NCI-H1694 (cell line): Measurements from ENCODE around the gene FSTL5.

Experiments
- DNase-seq: peaks from one replicate; lab custom pipeline; 2025; lab: John Stamatoyannopoulos, UW

FSTL5 gene

DNA sequence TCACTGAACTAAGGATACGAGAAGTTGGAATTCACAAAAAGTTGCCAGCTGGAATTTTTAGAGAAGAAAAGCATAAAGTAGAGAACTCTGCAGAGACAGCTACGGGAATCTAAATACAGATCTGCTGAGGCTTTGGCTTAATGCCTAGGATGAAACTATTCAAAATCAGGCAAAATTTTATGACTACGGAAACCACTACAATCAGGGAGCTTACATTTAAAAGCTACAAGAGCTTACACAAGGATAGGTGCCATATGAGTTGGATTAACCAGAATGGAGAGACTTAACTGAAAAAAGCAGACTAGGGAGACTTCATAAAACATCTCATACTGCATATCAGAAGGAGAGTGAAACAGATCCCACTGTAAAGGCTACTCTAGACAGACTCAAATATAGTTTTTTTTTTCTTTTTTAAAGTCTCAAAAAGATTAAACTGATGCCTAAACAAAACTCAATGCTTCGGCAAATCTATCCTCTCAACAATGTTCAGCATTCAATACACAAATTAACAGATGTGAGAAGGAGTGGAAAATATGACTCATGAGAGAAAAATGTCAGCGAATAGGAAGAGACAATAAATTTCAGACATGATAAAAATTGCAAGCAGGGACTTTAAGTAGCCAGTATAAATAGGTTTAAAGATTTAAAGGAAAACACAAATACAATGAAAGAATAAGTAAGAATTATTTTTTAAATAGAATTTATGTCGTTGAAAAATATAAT is 586.1 kb downstream of the FSTL5 start:
- DNase-seq: no peak

DNA sequence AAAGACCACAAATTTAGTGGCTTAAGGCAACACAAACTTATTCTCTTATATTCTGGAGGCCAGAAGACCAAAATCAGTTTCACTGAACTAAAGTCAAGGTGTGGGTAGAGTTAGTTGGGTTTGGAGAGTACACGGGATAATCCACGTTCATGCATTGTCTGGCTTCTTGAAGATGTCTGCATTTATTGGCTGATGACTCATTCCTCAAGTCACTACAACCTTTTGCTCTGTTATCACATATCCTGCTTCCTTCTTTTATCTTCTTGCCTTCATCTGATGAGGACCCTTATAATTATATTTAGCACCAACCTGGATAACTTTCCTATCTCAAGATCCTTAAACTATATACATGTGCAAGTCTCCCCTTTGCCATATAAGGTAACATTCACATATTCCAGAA is 590.0 kb downstream of the FSTL5 start:
- no peak for DNase-seq

DNA sequence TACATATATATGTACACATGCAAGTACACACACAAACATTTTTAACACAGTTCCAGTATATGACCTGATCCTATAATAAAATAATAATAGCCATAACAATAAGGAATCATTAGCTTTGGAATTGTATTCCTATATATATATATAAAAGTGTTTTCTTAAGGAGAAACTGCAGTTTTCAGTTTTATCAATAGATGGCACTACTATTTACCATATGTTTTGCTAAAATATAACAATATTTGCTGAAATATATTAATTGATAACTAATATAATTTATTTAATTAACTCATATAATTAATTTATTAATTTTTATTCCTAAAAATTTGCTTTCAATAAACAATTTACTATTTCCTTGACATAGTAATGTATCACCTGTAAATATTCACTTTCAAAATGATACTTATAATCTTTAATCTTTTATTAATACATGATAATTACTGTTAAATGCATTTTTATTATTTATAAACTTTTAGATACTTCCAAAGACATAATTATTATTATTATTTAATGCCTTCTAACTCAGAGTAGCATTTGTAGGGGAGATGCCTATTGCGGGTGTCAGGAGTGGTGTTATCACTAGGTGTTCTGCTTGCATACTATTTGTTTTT is 599.5 kb downstream of the FSTL5 start:
- DNase-seq: no peak

DNA sequence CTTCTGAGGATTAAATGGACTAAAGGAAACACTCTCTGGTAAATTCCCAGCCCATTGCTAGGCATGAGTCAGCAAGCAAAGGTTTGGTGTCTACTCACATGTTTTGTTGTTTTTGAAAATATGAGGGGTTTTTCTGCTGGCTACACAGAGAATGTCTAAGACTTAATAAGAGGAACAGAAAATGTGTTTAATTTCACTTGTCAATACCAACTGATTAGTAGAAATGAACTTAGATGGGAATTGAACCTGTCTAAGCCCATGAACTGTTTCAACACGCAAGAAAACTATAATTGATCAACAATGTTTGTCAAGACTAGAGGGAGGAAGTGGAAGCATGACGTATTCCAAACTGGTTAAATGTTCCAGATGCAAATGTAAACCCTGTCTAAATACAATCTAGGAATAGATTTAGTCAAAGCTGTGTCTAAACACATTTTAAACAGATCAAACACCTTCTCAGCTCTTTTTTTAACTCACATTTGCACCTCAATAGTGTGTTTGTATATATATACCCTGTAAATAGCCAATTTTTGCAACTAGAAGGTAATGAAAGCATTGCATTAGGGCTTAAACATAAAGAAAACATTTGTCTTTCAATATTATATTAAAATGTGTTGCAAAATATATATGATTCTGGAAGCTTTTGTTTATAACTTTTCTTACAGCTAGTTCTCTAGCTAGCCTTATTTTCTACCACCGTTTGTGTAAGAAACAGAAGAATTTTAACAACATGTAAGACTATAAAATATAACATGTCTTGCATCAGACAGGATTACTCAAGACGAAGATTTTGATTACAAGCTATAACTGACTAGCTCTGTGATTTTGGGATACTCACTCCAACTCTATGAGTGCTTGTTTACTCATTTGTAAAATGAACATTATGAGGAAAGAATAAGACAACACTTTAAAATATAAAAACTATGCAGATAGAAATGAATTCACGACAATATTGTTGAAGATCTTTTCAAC is 607.8 kb downstream of the FSTL5 start:
- no peak for DNase-seq

DNA sequence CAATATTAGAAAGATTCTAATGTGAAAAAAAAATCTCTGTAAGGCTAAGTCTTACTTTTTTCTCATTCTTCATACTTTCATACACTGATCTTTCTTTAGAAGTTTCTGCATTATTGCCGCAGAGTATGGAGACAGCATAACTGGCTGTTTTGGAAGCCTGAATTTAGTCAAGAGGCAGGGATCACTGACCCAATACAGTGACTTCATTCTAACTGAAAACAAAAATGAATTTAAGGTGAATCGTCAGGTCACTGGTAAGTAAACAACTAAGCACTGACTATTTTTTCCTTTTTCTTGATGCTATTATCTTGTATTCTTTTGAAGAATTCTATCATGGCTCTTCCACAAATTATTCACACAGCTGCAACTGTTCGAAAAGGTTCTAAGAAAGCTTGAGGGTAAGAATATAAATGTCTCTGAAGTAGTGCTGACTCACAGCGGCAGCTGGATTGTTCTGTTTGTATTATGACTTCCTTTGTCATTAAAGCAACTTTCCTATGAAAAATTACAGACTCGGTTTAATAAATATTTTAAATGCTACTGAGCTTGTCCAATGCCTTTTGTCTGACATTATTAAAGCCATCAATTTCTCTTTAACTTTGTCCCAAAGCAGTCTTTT is 609.3 kb downstream of the FSTL5 start:
- no peak for DNase-seq

DNA sequence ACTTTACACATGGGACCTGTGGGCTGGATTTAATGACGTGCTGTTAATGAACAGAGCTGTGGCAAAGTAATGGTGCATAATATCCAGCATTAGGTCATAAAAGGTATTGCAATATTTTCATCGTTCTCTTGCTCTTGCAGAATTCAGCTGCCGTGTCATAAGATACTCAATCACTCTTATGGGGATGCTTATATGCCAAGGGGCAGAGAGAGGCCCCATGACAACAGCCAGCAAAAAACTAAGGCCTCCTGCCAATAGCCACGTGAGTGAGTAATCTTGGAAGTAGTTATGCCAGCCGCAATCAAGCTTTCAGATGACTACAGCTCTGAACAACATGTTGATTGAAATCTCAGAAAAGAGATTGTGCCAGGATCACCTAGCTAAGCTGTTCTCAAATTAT is 616.9 kb downstream of the FSTL5 start:
- no peak for DNase-seq

DNA sequence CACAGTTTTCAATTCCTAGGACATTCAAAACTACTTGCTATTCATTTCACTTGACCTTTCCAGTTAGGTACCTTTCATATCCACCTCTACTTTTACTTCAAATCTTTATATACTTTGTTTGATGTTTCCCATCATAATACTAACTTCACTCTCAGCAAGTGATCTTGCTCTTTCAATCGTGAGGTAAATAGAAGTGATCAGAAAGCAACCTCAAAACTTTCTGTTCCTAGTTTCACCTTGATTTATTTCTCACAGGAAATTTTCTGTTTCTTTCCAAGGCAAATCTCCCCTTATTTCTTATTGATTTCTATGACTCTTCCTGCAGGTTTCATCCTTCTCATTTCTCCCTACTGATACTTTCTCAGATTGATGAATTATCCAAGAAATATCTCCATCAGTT is 623.5 kb downstream of the FSTL5 start:
- DNase-seq: no peak

DNA sequence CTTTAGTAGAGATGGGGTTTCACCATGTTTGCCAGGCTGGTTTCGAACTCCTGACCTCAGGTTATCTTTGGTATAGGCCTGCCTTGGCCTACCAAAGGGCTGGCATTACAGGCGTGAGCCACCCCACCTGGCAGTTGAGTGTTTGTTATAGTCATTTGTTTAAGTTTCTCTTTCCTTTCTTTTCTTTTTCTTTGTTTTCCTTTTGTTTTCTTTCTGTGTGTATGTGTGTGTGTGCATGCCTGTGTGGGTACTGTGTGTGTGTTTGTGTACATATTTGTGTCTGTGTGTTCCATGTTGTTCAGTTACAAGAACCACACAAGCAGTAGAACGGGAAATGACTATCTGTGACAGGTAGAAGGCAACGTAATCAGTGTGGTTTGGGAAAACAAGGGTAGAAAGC is 624.9 kb downstream of the FSTL5 start:
- DNase-seq: no peak

DNA sequence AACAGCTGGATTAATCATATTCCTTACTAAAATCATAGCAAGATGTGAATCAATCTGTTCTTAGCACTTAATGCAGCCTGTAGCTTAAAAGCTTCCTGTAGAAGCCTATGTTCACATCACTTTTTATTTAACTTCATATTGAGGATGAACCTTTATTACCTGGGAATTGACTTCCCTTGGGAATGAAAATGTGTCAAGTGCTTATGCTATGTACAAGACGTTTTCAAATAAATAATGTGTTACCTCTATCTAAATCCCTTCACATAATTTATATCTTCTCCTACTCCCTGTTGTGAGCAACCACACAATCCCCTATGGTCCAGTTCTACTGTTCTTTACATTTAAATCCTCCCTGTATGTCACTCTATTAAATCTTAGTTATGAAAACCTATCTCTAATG is 633.1 kb downstream of the FSTL5 start:
- no peak for DNase-seq

DNA sequence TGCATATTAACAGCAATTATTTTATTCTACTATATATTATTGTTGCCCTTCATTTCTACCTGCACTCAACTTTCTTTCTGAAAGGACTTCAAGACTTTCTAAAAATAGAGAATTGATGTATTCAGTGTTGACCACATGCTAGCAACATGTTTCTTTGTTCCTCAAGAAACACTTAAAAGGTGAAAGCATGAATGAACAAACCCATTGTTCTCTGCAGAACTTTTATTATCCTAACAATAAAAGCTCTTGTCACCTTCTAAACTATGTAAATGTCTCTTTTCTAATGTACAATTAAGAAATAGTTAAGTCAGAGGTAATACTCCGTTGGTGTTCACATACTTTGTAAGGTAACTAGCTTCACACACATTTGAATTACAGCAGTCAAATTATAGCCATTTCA is 638.7 kb downstream of the FSTL5 start:
- DNase-seq: no peak

DNA sequence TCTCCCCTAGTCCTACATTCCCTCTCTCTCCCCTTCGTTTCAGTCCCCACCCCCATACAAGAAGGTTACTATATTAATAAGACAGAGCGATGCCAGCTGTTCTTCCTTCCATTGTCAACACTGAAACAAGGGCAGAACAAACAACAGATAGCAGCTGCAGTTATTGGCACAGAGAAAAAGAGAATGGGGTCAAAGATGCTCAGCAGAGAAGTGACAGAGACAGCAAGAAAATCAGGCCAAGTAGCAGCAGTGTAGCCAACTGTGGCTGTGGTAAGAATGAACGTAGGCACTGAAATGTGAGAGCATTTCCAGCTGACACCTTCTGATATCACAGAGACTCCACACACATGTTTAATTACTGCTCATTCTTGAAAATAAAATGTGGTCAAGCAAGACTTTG is 641.8 kb downstream of the FSTL5 start:
- no peak for DNase-seq

DNA sequence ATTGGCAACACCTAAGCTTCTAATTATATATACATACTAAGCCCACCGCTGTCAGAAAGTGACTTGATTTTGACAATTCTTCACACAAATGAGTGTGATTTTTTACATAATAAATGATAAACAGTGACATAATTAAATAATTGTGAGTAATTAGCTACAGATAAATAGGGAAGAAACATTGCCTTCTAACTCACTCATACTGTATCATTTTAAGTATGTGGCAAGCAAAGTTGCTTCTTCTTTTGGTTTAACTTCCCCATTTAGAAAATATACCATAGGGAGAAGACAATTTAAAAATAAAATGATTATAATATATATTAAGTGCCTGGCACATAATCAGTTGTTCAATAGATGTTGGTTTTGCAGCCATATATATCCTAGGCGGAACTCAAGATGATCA is 644.2 kb downstream of the FSTL5 start:
- DNase-seq: no peak

DNA sequence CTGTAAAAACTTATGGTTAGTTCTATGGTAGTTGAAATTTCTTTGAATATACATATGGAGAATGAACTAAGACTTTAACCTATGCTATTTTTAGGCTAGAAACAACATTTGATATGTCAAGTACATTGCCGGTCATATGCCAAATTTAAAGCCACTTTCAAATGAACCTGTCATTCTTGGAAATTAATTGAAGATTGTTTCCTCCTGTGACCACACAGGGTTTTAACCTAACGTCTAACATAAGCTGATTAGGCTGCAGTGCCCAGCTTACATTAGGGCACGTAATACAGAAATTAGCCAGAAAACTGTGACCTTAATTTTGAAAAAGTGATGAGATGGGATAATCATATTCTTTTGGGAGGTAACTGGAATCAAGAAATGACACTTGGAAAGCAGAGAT is 645.9 kb downstream of the FSTL5 start:
- DNase-seq: no peak

DNA sequence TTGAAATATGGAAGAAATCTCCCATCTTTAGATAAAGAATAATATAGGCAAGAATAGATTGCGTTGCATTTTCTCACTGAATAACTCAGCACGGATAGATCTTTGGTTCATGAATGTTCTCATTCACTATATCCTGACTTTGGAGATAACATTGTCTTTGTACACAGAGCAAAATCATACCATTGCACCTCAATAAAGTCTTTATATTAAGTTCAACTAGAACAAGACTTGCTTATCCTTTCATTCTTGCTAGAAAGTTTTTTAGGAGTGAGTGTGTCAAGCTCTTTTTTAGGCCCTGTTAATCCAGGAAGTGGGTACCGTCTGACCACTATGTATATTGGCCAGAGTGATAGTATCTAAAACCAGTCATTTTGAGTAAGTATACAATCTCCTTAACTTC is 658.7 kb downstream of the FSTL5 start:
- DNase-seq: no peak

DNA sequence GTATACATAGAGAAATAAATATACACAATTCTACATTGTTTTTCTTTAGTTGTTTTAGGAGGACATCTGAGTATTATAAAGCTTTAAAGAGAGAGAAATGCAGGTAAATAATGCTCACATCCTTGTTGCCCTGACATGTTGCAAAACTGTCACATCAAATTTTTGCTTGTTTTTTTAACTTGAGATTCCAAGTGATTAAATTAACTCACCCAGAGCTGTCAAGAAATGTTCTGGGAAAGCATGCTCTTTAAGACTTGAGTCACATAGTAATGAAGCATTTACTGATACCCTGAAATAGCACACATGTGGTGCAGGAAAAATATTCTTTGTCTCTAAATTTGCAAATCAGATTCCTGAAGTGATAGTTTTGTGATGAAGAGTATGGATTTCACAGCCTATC is 665.6 kb downstream of the FSTL5 start:
- no peak for DNase-seq

DNA sequence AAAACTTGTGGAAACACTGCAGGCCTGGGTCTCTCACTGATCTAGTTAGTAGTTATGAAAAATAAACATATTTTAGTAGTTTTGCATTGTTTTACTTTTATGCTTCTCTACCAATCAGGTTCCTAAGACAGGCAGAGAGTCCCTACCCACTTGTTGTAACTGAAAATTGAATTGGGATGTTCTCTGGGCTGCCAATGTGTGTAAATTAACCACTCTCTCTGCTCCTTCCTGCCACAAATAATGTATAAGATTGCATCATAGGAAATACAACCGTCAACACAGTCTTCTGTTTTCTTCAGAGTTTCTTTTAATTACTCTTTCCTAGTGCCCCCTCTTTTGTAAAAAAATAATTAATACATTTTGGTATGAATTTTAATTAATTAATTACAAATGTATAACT is 677.3 kb downstream of the FSTL5 start:
- DNase-seq: no peak

DNA sequence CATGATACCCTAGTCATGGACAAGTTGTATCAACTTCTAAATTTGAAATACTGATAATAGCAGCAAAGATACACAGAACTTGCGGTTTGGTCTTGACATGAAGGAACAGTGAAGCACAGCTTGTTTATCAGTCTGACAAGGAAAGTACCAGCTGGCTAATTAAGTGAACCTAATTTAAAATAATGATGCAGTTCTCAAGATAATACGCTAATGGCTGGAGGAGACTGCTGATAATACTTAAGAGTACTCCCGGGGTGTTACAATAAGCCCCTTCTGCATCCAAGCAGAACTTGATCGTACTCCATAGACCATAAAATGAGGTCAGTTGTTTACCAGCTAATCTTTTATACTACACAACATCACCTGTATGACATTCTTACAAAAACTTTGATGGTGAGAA is 697.5 kb downstream of the FSTL5 start:
- no peak for DNase-seq

DNA sequence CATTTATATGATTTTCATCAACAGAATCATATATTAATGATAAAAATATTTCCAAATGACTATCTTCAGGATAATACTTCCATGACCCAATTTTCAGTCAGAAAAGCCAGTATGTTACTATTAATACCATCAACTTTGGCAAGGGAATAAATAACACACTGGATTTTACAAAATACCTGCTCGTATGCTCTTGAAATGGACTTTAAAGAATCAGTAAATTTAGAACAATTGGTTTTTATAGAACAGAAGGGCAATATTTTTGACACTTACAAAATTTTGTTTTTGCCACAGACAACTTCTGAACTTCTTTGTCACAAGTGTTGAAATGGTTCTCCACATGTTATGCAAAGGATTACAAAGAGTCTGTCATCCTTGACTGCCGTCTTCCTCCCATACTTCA is 700.4 kb downstream of the FSTL5 start:
- DNase-seq: no peak

DNA sequence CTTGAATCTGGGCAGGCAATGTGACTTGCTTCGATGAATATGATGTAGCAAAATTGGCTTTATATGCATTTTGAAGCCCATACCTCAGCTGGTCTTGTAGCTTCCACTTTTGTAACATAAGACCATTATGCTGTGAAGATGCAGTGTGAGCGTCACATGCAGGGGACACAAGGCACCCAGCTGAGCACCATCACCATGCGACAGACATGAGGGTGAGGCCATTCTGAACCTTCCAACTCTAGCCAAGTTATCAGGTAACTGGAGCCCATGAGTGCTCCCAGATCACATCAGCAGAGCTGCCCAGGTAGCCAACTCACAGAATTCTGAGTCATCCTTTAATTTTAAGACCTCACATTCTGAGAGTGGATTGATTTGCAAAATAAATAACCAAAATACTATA is 705.9 kb downstream of the FSTL5 start:
- no peak for DNase-seq

DNA sequence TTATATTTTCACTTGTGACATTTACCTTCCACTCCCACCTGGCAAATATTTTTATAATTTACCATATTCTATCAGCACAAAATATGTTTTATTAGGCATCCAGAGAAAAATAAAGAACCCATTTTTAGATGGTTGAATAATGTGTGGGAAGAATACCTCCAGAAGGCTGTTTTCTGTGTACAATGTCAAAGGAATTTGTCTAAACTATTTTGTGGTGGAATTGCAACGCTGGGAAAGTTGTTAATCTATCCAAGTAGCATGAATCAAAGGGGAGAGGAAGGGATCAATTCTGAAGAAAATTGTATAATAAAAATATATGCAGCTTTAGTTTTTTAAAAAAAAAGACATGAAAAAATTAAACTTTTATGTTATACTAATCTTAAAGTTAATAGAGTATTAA is 706.5 kb downstream of the FSTL5 start:
- DNase-seq: no peak

DNA sequence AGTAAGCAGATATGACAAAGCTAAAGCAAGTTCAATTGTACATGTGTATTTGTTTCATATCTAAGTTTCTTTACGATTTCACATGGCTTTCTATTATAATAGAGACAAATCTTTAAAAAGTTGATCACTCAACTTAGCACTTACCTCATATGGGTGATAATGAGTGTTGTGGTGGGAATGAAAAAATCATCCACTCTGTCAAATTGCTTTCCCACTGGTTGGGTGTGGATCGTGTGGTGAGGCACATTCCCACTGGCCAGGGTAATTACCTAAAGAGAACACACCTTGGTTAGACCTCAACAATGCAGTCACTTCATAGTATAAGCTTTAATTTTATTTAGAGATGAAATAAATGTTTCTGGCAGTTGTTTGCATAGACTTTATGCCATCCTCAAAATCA is 708.9 kb downstream of the FSTL5 start:
- DNase-seq: no peak

DNA sequence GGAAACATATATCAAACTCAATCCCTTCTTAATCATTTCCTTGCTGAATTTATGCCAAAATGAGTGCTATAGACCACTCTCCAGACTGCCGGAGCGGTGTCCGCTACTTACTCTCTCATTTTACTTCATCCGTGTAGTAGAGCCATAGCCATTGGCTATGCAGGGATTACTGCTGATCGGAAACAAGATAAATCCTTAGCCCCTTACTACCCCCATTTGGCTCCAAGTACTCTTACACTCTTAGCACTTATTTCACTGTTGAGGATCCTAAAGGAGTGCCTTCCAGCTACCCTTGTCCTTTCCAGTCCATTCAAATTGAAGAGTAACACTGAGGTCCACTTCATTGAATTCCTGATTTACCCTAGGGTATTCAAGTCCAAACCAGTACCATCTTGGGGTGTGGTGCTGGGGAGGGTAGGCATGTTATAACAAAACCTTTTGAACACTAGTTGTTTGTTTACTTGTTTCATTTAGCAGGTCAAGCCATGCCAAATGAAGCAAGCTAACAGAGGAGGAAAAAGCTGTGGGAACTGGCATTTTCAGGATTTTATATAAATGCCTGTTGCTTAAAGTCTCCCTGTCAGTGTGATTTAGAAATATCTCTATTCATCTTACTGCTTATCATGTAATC is 715.1 kb downstream of the FSTL5 start:
- DNase-seq: no peak
